SU-DHL-6 (cell line): ENCODE results near the gene PCED1A.

Experiments used
- H2AFZ ChIP-seq: fragments of 200-600 bp; sonication (generic); 2 replicates; pipeline ENCODE4 v1.6.1; 2014; ENCODE audit warnings: low read depth, mild to moderate bottlenecking, moderate library complexity, mixed read lengths, antibody characterized with exemption, low read length; ENCODE audit not compliant: severe bottlenecking
- H3F3A ChIP-seq: fragments of 200-600 bp; shearing (Covaris generic); 2 replicates; pipeline ENCODE4 v1.6.0; 2016; ENCODE audit warnings: antibody characterized with exemption, mild to moderate bottlenecking; ENCODE audit not compliant: insufficient read depth
- H3K27ac ChIP-seq: fragments of 200-600 bp; sonication (generic); 2 replicates; pipeline ENCODE4 v1.5.1; 2016; ENCODE audit warnings: low read depth, mild to moderate bottlenecking, low read length, moderate library complexity, mixed read lengths
- H3K27me3 ChIP-seq: fragments of 200-600 bp; sonication (generic), shearing (Covaris generic); 2 replicates; pipeline ENCODE4 v1.6.0; 2014; ENCODE audit warnings: mild to moderate bottlenecking, low read length
- H3K36me3 ChIP-seq: fragments of 200-600 bp; sonication (generic); 2 replicates; pipeline ENCODE4 v1.6.1; 2014; ENCODE audit warnings: mild to moderate bottlenecking, low read length, mixed read lengths
- H3K4me2 ChIP-seq: fragments of 300-600, 200-600 bp; shearing (Covaris generic), sonication (generic); 2 replicates; pipeline ENCODE4 v1.6.0; 2014; ENCODE audit warnings: low read length, low read depth, mild to moderate bottlenecking; ENCODE audit not compliant: poor library complexity, severe bottlenecking
- H3K4me3 ChIP-seq: fragments of 200-600 bp; sonication (generic); 2 replicates; pipeline ENCODE4 v1.5.1; 2014; ENCODE audit warnings: antibody characterized with exemption, low read length, mild to moderate bottlenecking, mixed read lengths; ENCODE audit not compliant: insufficient read depth, poor library complexity, severe bottlenecking
- H3K79me2 ChIP-seq: fragments of 200-600 bp; sonication (generic); 2 replicates; pipeline ENCODE4 v1.6.1; 2014; ENCODE audit warnings: mild to moderate bottlenecking, low read length, moderate library complexity; ENCODE audit not compliant: insufficient read depth
- H3K9ac ChIP-seq: fragments of 200-600 bp; sonication (generic); 2 replicates; pipeline ENCODE4 v1.7.0; 2014; ENCODE audit warnings: mild to moderate bottlenecking, low read length
- H3K9me2 ChIP-seq: fragments of 200-600 bp; sonication (generic); replicated peaks from 2 replicates; pipeline ENCODE4 v1.6.1; 2014; ENCODE audit warnings: low read length; ENCODE audit not compliant: insufficient read depth
- H3K9me3 ChIP-seq: fragments of 200-600 bp; sonication (generic); 2 replicates; pipeline ENCODE4 v1.6.1; 2014; ENCODE audit warnings: low read length, mixed read lengths; ENCODE audit not compliant: insufficient read depth
- H4K20me1 ChIP-seq: fragments of 200-600 bp; sonication (generic); 2 replicates; pipeline ENCODE4 v1.6.1; 2014; ENCODE audit warnings: low read depth, mild to moderate bottlenecking, antibody characterized with exemption, low read length, moderate library complexity, mixed read lengths
- EZH2phosphoT487 ChIP-seq: fragments of 200-600 bp; sonication (generic), shearing (Covaris generic); conservative IDR thresholded peaks from 2 replicates; pipeline ENCODE4 v1.6.1; 2018; ENCODE audit warnings: mild to moderate bottlenecking, antibody characterized with exemption, low read length, moderate library complexity, mixed read lengths
- TF ChIP-seq, protein P1 (sequence below): fragments of 200-600 bp; sonication (generic); IDR thresholded peaks from one replicate; pipeline ENCODE4 v1.5.1; 2017; ENCODE audit warnings: antibody characterized with exemption, mild to moderate bottlenecking, low read length, moderate library complexity; ENCODE audit not compliant: insufficient read depth, poor library complexity, severe bottlenecking

PCED1A gene

DNA sequence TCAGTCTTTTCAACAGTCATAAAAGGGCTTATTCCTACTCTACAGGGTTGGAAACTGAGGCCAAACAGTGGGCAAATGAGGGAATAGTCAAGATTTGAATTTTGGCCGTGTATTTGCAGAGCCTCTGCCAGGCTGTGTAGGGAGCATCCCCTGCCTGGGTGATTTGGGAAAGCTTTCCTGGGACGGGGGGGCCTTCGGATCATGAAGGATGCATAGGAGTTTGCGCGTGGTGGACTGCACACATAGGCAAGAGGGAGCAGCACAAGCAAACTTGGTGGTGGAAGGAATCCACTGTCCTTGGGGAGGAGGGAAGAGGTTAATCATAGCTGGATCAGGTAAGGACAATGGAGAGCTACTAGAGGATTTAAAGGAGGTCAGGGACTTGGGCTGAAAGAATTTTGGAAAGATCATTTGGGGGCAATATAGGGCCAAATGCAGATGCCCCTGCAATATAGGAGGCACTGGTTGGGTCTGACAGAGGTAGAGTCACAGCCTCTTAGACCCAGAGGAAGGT, 35.3 kb upstream of the PCED1A start:
- Histone ChIP-seq H2AFZ (no peak overlapping the region), H3K79me2 (peaks cover 70% of the 10 kb centered on the region), H3K9ac (peak overlapping the region; percentile 4; the same call in 1 of the 2 replicates), H3K27ac (no peak overlapping the region), H3K36me3 (no peaks in the 10 kb centered on the region), H3K4me2 (peak overlapping the region; percentile 94), H3K9me2 (no peaks in the 10 kb centered on the region), H3K9me3 (no peaks in the 10 kb centered on the region), H3F3A (0 out of 2 replicates have a peak, but pooled peaks cover 11% of the 10 kb centered on the region), H3K4me3 (no peak overlapping the region), H3K27me3 (no peaks in the 10 kb centered on the region), H4K20me1 (no peaks in the 10 kb centered on the region)
- no peak for TF ChIP-seq EZH2phosphoT487

GRCh38 chr20:2874456-2874855, 34.0 kb upstream of the PCED1A start:
- H3K9me3 ChIP-seq = no peaks in the 10 kb centered on the region
- peaks cover 57% of the 10 kb centered on the region for H3K79me2 ChIP-seq
- no peaks in the 10 kb centered on the region for H3K27me3 ChIP-seq
- H4K20me1 ChIP-seq = no peaks in the 10 kb centered on the region
- H3K9me2 ChIP-seq = no peaks in the 10 kb centered on the region
- H3K27ac ChIP-seq = peak overlapping the region; percentile 61; the same call in 1 of the 2 replicates
- H3K4me3 ChIP-seq = peak overlapping the region; percentile 72
- H3K4me2 ChIP-seq = peak overlapping the region; percentile 94
- peak overlapping the region; percentile 86 for H3K9ac ChIP-seq
- TF ChIP-seq, protein P1, sequence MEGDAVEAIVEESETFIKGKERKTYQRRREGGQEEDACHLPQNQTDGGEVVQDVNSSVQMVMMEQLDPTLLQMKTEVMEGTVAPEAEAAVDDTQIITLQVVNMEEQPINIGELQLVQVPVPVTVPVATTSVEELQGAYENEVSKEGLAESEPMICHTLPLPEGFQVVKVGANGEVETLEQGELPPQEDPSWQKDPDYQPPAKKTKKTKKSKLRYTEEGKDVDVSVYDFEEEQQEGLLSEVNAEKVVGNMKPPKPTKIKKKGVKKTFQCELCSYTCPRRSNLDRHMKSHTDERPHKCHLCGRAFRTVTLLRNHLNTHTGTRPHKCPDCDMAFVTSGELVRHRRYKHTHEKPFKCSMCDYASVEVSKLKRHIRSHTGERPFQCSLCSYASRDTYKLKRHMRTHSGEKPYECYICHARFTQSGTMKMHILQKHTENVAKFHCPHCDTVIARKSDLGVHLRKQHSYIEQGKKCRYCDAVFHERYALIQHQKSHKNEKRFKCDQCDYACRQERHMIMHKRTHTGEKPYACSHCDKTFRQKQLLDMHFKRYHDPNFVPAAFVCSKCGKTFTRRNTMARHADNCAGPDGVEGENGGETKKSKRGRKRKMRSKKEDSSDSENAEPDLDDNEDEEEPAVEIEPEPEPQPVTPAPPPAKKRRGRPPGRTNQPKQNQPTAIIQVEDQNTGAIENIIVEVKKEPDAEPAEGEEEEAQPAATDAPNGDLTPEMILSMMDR = no peak
- no peak for TF ChIP-seq EZH2phosphoT487
- 0 out of 2 replicates have a peak, but pooled peaks cover 11% of the 10 kb centered on the region for H3F3A ChIP-seq
- H2AFZ ChIP-seq = no peak overlapping the region
- H3K36me3 ChIP-seq = no peaks in the 10 kb centered on the region

GRCh38 chr20:2873747-2874041, 33.2 kb upstream of the PCED1A start:
- Histone ChIP-seq H3K27ac (peak overlapping the region; percentile 61), H3K9me2 (no peaks in the 10 kb centered on the region), H3K4me3 (peak overlapping the region; percentile 72), H3F3A (0 out of 2 replicates have a peak, but pooled peaks cover 11% of the 10 kb centered on the region), H3K27me3 (no peaks in the 10 kb centered on the region), H3K4me2 (peak overlapping the region; percentile 94), H4K20me1 (no peaks in the 10 kb centered on the region), H2AFZ (peak overlapping the region; percentile 72), H3K9me3 (no peaks in the 10 kb centered on the region), H3K79me2 (peaks cover 50% of the 10 kb centered on the region), H3K9ac (peak overlapping the region; percentile 86), H3K36me3 (no peaks in the 10 kb centered on the region)
- TF ChIP-seq EZH2phosphoT487 = no peak

DNA sequence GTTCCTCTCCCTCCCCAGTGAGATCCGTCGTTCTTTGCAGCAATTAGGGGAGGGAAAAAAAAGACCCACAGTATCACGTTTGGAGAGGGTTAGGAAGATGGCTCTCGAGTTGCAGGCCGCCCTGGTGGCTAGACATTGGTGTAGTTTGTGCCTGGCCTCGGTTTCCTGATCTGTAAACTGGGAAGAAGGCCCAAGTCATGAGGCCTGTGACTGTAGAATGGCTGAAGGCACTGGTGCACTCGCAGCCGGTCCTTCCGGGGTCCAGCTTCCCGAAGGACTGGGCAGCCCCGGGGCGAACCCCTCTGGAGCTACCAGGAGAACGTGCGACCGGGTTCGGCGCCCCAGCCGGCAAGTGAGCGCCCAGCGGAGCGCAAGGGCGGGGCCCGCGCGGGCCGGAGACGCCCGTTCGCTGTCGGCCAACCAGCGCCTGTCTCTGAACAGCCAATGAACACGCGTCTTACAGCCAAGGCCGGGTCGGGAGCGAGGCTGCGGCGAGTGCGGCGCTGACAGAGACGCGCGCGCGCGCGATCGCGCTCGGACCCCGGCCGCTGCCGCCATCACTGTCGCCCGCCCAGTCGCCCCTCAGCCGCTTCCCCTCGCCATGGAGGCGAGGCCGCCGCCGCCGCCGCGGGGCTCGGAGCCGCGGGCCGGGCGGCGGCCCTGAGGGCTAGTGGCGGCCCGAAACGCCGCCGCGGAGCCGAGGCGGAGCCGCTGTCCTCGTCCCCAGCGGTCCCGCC, 32.7 kb upstream of the PCED1A start, which contains the start of gene PTPRA:
TSS of gene PTPRA (plus strand) at position 472 of the 737 bp plus-strand sequence. CDS start 90,797 bp downstream, outside the sequence.
- no peaks in the 10 kb centered on the region for H4K20me1 ChIP-seq
- no peaks in the 10 kb centered on the region for H3K9me3 ChIP-seq
- peak within 1 kb of the TSS; percentile 61 for H3K27ac ChIP-seq

More for the DNA sequence above, 32.7 kb upstream of the PCED1A start, which contains the start of gene PTPRA:
- no peak for TF ChIP-seq EZH2phosphoT487
- TF ChIP-seq, protein P1 = no peak
- Histone ChIP-seq H3K9ac (peak within 1 kb of the TSS; percentile 86), H3K36me3 (no peaks in the 10 kb centered on the region), H3K9me2 (no peaks in the 10 kb centered on the region), H3K4me2 (peak within 1 kb of the TSS; percentile 94), H3K79me2 (peaks cover 44% of the 10 kb centered on the region), H3K27me3 (no peaks in the 10 kb centered on the region), H2AFZ (peak within 1 kb of the TSS; percentile 97), H3K4me3 (peak within 1 kb of the TSS; percentile 72), H3F3A (0 out of 2 replicates have a peak, but pooled peaks cover 11% of the 10 kb centered on the region)
